Sigmoid colon (tissue), 3 donors: Measurements from ENCODE around the gene SLC38A4.

Experiments used
- POLR2A ChIP-seq, 2 donors: fragments of 450-650 bp; IDR thresholded peaks; one replicate each; pipeline ENCODE4 v1.6.1; 2016; ENCODE audit warnings: antibody characterized with exemption in 2 of 2, mild to moderate bottlenecking in 2 of 2, moderate library complexity in 2 of 2
- TF ChIP-seq, protein P1 (sequence below), 4 experiments: fragments of 450-650 bp in 3 of 4; fragments of 200-600 bp in 1 of 4; IDR thresholded peaks; one replicate each; pipeline ENCODE4 v1.5.1; 2016 to 2019; ENCODE audit warnings: antibody characterized with exemption in 4 of 4, mild to moderate bottlenecking in 3 of 4, moderate library complexity in 2 of 4

DNA sequence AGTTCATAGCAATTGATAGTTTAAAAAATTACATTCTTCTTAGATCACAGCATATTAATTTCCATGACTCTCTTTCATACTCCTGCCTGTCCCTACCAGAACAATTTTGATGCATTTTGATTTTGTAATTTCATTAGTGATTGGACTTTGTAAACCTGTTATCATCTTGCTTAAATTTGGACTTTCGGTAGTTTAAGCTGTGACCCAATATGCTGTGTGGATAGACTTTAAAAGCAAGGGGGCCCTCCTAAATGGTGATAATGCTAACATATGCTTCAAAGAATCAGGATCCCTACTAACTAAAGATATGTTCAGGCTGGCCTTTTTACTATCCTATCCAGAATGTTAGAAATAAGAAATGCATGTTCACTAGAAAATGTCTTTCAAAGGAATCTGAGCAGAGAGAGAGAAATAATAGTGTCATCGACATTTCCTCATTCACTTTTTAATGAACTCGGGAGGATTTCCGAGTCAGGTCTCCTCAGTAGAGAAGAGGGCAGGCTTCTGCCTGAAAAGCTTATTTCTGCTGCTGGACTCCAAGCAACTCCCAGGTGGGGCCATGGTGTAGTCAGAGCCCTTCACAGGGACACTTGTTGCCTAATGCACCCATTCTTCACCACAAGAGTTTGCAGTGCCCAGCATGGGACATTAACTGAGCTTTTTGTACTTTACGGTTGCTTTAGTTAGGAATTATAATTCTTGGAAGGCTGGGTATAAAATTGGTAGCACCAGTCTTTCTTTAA is 16.7 kb downstream of the SLC38A4 start:
- TF ChIP-seq POLR2A (IDR thresholded peaks at IDR 0.05), result no peak
- TF ChIP-seq, protein P1, sequence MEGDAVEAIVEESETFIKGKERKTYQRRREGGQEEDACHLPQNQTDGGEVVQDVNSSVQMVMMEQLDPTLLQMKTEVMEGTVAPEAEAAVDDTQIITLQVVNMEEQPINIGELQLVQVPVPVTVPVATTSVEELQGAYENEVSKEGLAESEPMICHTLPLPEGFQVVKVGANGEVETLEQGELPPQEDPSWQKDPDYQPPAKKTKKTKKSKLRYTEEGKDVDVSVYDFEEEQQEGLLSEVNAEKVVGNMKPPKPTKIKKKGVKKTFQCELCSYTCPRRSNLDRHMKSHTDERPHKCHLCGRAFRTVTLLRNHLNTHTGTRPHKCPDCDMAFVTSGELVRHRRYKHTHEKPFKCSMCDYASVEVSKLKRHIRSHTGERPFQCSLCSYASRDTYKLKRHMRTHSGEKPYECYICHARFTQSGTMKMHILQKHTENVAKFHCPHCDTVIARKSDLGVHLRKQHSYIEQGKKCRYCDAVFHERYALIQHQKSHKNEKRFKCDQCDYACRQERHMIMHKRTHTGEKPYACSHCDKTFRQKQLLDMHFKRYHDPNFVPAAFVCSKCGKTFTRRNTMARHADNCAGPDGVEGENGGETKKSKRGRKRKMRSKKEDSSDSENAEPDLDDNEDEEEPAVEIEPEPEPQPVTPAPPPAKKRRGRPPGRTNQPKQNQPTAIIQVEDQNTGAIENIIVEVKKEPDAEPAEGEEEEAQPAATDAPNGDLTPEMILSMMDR (IDR thresholded peaks at IDR 0.05), result no peak
